ENCODE results near the gene CAMSAP2. TPM values are rescaled to one million over a fixed set of nuclear protein-coding genes. Genes with fewer than 3 reads are reported as not detected.

CAMSAP2 gene
- polyA plus RNA-seq, 1 of the 3 experiments (the other 2 are of a cell fraction) = 5.5 TPM

DNA sequence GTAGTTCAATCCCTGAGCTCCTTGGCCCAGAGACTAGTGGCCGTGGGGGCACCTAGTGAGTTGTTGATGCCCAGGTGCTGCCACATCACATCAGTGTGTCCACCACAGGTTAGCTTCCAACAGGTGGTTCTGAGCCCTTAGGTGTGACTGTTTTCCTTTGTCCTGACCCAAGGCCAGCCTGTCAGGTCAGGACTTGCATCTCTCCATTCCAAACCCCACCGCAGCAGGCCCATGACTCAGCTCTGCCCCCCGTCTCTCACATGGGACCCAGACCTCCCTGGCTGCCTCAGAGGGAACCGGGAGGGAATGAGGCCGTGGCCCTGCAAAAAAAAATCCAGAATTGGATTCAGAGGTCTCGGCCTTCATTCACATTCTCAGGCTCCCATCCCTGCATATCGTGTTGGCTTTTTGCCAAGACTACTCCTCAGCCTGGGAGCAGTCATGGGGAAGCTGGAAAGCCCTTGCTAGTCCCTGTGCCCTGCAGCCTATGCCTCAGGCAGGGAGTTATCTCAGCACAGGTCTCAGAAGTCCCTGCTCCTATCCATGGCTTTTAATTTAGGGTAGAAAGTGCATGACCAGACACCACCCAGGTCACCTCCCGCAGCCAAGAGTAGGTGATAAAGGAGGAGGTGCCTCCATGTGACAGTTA is 163.2 kb downstream of the CAMSAP2 start:
- Histone ChIP-seq H3K9ac (no peak overlapping the region), H3K4me1 (ENCODE audit: control insufficient read depth in 1 of 2, insufficient read depth in 2 of 2, low read depth in 1 of 2, low read length in 1 of 2) (no peaks in the 10 kb centered on the region; a peak in 1 of 4 replicates), H3K27ac (ENCODE audit: low read depth in 2 of 2, low read length in 1 of 2) (no peak overlapping the region), H3F3A (replicated peaks; ENCODE audit: insufficient read depth) (no peaks in the 10 kb centered on the region), H3K4me3 (ENCODE audit: low read depth in 2 of 2, low read length in 1 of 2) (no peak overlapping the region), H3K79me2 (ENCODE audit: insufficient read depth) (no peaks in the 10 kb centered on the region), H4K20me1 (ENCODE audit: insufficient read depth) (no peaks in the 10 kb centered on the region), H3K36me3 (replicated peaks in 1 of 2; ENCODE audit: control insufficient read depth in 1 of 2, insufficient read depth in 2 of 2, low read length in 1 of 2) (no peaks in the 10 kb centered on the region), H3K9me2 (no peaks in the 10 kb centered on the region), H3K4me2 (no peak overlapping the region), H2AFZ (ENCODE audit: low read depth) (no peak overlapping the region), H3K27me3 (ENCODE audit: insufficient read depth) (no peaks in the 10 kb centered on the region), H3K9me3 (no peaks in the 10 kb centered on the region)
- peak; percentile 26; the same call in 1 of the 2 replicates for TF ChIP-seq NFIC (IDR thresholded peaks at IDR 0.05; ENCODE audit: borderline replicate concordance)
- no peak for TF ChIP-seq FOXM1 (IDR thresholded peaks at IDR 0.05; ENCODE audit: low read depth)
- POLR2A ChIA-PET = no interaction called here
- CTCF ChIA-PET = interaction anchor here (1.0 to 2.8 kb wide), 3 partner anchors 11 to 140 kb away, joined by 4 to 15 read pairs (median 8); no protein-coding TSS in a partner anchor
- 58% methylated on average over 6 of the region's 8 CpGs for WGBS (ENCODE audit: low lambda C conversion rate)
- DNase-seq = peak; percentile 54

DNA sequence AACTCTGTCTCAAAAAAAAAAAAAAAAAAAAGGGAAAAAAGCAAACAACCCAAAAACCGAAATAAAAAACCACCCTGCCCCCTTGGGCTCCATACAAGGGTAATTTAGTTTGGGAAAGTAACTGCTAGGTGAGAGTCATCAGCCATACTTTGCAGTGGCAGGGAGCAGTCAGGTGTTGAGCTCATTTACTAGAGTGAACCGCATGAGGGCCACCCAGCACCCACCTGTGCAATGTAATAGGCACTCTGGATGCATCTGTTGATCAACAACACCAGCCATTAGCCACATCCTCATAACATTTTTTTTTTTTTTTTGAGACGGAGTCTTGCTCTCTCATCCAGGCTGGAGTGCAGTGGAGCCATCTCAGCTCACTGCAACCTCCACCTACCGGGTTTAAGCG is 165.1 kb downstream of the CAMSAP2 start:
- Histone ChIP-seq H3K9ac (no peak overlapping the region), H4K20me1 (ENCODE audit: insufficient read depth) (no peaks in the 10 kb centered on the region), H3K36me3 (replicated peaks in 1 of 2; ENCODE audit: control insufficient read depth in 1 of 2, insufficient read depth in 2 of 2, low read length in 1 of 2) (no peaks in the 10 kb centered on the region), H3K27ac (ENCODE audit: low read depth in 2 of 2, low read length in 1 of 2) (no peak overlapping the region), H3K4me3 (ENCODE audit: low read depth in 2 of 2, low read length in 1 of 2) (no peak overlapping the region), H3K27me3 (ENCODE audit: insufficient read depth) (no peaks in the 10 kb centered on the region), H2AFZ (ENCODE audit: low read depth) (no peak overlapping the region), H3K4me2 (no peak overlapping the region), H3K4me1 (ENCODE audit: control insufficient read depth in 1 of 2, insufficient read depth in 2 of 2, low read depth in 1 of 2, low read length in 1 of 2) (no peaks in the 10 kb centered on the region), H3K9me2 (no peaks in the 10 kb centered on the region), H3K9me3 (no peaks in the 10 kb centered on the region), H3K79me2 (ENCODE audit: insufficient read depth) (no peaks in the 10 kb centered on the region), H3F3A (replicated peaks; ENCODE audit: insufficient read depth) (no peaks in the 10 kb centered on the region)
- WGBS (ENCODE audit: low lambda C conversion rate) = 82% methylated on average over 5 of the region's 5 CpGs
- TF ChIP-seq JUND (IDR thresholded peaks at IDR 0.05) (no peak), EP300 (IDR thresholded peaks at IDR 0.05; ENCODE audit: borderline replicate concordance in 1 of 2, low read depth in 1 of 2, low read length in 1 of 2) (no peak), GATA2 (CRISPR knock-in tag; IDR thresholded peaks at IDR 0.05) (no peak), FOXM1 (IDR thresholded peaks at IDR 0.05; ENCODE audit: low read depth) (no peak), NFIC (IDR thresholded peaks at IDR 0.05; ENCODE audit: borderline replicate concordance) (no peak), CHD2 (IDR thresholded peaks at IDR 0.05; ENCODE audit: low read length, partially characterized antibody) (no peak), RXRA (IDR thresholded peaks at IDR 0.05; ENCODE audit: borderline replicate concordance, low read depth) (no peak), TCF12 (IDR thresholded peaks at IDR 0.05) (no peak), SMC3 (IDR thresholded peaks at IDR 0.05; ENCODE audit: low read depth, low read length) (no peak), NRF1 (IDR thresholded peaks at IDR 0.05; ENCODE audit: low read depth, low read length) (no peak), FOSL2 (IDR thresholded peaks at IDR 0.05; ENCODE audit: borderline replicate concordance, low read depth) (no peak), FOXJ3 (CRISPR knock-in tag; IDR thresholded peaks at IDR 0.05) (no peak)
- TF ChIP-seq, protein P1, sequence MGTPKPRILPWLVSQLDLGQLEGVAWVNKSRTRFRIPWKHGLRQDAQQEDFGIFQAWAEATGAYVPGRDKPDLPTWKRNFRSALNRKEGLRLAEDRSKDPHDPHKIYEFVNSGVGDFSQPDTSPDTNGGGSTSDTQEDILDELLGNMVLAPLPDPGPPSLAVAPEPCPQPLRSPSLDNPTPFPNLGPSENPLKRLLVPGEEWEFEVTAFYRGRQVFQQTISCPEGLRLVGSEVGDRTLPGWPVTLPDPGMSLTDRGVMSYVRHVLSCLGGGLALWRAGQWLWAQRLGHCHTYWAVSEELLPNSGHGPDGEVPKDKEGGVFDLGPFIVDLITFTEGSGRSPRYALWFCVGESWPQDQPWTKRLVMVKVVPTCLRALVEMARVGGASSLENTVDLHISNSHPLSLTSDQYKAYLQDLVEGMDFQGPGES (IDR thresholded peaks at IDR 0.05; ENCODE audit: low read depth, low read length) = no peak
- TF ChIP-seq, protein P2, sequence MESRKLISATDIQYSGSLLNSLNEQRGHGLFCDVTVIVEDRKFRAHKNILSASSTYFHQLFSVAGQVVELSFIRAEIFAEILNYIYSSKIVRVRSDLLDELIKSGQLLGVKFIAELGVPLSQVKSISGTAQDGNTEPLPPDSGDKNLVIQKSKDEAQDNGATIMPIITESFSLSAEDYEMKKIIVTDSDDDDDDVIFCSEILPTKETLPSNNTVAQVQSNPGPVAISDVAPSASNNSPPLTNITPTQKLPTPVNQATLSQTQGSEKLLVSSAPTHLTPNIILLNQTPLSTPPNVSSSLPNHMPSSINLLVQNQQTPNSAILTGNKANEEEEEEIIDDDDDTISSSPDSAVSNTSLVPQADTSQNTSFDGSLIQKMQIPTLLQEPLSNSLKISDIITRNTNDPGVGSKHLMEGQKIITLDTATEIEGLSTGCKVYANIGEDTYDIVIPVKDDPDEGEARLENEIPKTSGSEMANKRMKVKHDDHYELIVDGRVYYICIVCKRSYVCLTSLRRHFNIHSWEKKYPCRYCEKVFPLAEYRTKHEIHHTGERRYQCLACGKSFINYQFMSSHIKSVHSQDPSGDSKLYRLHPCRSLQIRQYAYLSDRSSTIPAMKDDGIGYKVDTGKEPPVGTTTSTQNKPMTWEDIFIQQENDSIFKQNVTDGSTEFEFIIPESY (IDR thresholded peaks at IDR 0.05; ENCODE audit: borderline replicate concordance, low read depth) = no peak
- TF ChIP-seq, protein P3, sequence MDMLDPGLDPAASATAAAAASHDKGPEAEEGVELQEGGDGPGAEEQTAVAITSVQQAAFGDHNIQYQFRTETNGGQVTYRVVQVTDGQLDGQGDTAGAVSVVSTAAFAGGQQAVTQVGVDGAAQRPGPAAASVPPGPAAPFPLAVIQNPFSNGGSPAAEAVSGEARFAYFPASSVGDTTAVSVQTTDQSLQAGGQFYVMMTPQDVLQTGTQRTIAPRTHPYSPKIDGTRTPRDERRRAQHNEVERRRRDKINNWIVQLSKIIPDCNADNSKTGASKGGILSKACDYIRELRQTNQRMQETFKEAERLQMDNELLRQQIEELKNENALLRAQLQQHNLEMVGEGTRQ (IDR thresholded peaks at IDR 0.05; ENCODE audit: borderline replicate concordance, low read depth, low read length) = no peak
- TF ChIP-seq, protein P4, sequence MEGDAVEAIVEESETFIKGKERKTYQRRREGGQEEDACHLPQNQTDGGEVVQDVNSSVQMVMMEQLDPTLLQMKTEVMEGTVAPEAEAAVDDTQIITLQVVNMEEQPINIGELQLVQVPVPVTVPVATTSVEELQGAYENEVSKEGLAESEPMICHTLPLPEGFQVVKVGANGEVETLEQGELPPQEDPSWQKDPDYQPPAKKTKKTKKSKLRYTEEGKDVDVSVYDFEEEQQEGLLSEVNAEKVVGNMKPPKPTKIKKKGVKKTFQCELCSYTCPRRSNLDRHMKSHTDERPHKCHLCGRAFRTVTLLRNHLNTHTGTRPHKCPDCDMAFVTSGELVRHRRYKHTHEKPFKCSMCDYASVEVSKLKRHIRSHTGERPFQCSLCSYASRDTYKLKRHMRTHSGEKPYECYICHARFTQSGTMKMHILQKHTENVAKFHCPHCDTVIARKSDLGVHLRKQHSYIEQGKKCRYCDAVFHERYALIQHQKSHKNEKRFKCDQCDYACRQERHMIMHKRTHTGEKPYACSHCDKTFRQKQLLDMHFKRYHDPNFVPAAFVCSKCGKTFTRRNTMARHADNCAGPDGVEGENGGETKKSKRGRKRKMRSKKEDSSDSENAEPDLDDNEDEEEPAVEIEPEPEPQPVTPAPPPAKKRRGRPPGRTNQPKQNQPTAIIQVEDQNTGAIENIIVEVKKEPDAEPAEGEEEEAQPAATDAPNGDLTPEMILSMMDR (IDR thresholded peaks at IDR 0.05) = no peak
- ChIA-PET CTCF (interaction anchor here (1.3 kb wide), 1 partner anchor 68 kb away, joined by 3 read pairs; no protein-coding TSS in a partner anchor), POLR2A (no interaction called here)
- no peak for DNase-seq
